ENCODE results near the gene LEFTY1. TPM values are rescaled to one million over a fixed set of nuclear protein-coding genes. Genes with fewer than 3 reads are reported as not detected.

LEFTY1 gene
- total and polyA plus RNA-seq, 2 of the 13 experiments (the other 11 are each of a cell fraction or from before 2014, with no cell fraction given) = 0.29 to 0.79 TPM

GRCh38 chr1:225881959-225882693 is 6.8 kb downstream of the LEFTY1 start, which contains the start of gene TMEM63A (continued):
- TF ChIP-seq ZNF800 (CRISPR knock-in tag; IDR thresholded peaks at IDR 0.05) = peak; percentile 86
- TF ChIP-seq SRY (CRISPR knock-in tag; IDR thresholded peaks at IDR 0.05) = no peak
- no peak for TF ChIP-seq ZNF639 (CRISPR knock-in tag; conservative IDR thresholded peaks at IDR 0.05)
- peak; percentile 21; the same call in 1 of the 2 replicates for TF ChIP-seq KDM5A (IDR thresholded peaks at IDR 0.05; ENCODE audit: borderline replicate concordance, low read length)
- TF ChIP-seq NCOA2 (CRISPR knock-in tag; IDR thresholded peaks at IDR 0.05) = no peak
- TF ChIP-seq NRL (CRISPR knock-in tag; IDR thresholded peaks at IDR 0.05; ENCODE audit: borderline replicate concordance) = peak; percentile 54; the same call in 1 of the 2 replicates
- peak; percentile 19; the same call in 1 of the 2 replicates for TF ChIP-seq TBX2 (CRISPR knock-in tag; IDR thresholded peaks at IDR 0.05; ENCODE audit: borderline replicate concordance)
- TF ChIP-seq CEBPB (IDR thresholded peaks at IDR 0.05; ENCODE audit: borderline replicate concordance, low read depth, low read length) = peak; percentile 44; the same call in 1 of the 2 replicates
- TF ChIP-seq ARNT (IDR thresholded peaks at IDR 0.05) = no peak
- no peak for TF ChIP-seq ZNF569 (CRISPR knock-in tag; IDR thresholded peaks at IDR 0.05; ENCODE audit: borderline replicate concordance)
- TF ChIP-seq KAT7 (CRISPR knock-in tag; IDR thresholded peaks at IDR 0.05; ENCODE audit: borderline replicate concordance) = no peak
- no peak for TF ChIP-seq EHMT2 (IDR thresholded peaks at IDR 0.05; ENCODE audit: borderline replicate concordance, low read depth, low read length)
- no peak for TF ChIP-seq NFYB (CRISPR knock-in tag; IDR thresholded peaks at IDR 0.05)
- TF ChIP-seq CHD2 (IDR thresholded peaks at IDR 0.05; ENCODE audit: low read depth, low read length) = no peak
- TF ChIP-seq XRCC5 (optimal IDR thresholded peaks at IDR 0.05; ENCODE audit: low read length) = peak; percentile 50
- TF ChIP-seq RARA (CRISPR knock-in tag; IDR thresholded peaks at IDR 0.05) = 0 out of 2 replicates have a peak, but pooled peaks have one; percentile 23
- TF ChIP-seq ZSCAN25 (CRISPR knock-in tag; IDR thresholded peaks at IDR 0.05) = no peak
- TF ChIP-seq ZFP41 (CRISPR knock-in tag; IDR thresholded peaks at IDR 0.05; ENCODE audit: borderline replicate concordance) = no peak
- TF ChIP-seq ZNF260 (CRISPR knock-in tag; IDR thresholded peaks at IDR 0.05; ENCODE audit: borderline replicate concordance, low read depth) = no peak
- no peak for TF ChIP-seq CENPBD1 (CRISPR knock-in tag; IDR thresholded peaks at IDR 0.05; ENCODE audit: borderline replicate concordance, low read depth)
- 0 out of 2 replicates have a peak, but pooled peaks have one; percentile 28 for TF ChIP-seq ZBTB4 (CRISPR knock-in tag; IDR thresholded peaks at IDR 0.05; ENCODE audit: borderline replicate concordance)
- TF ChIP-seq MIXL1 (CRISPR knock-in tag; IDR thresholded peaks at IDR 0.05) = no peak
- TF ChIP-seq KMT2B (CRISPR knock-in tag; IDR thresholded peaks at IDR 0.05) = no peak
- TF ChIP-seq POLR2AphosphoS5 (IDR thresholded peaks at IDR 0.05; ENCODE audit: low read depth, low read length) = peak; percentile 57; the same call in 1 of the 2 replicates
- TF ChIP-seq NFATC3 (CRISPR knock-in tag; IDR thresholded peaks at IDR 0.05) = no peak
